Activated CD4-positive, alpha-beta T cell treated with anti-CD3 and anti-CD28 coated beads for 36 hours (primary cell): ENCODE measurements around the gene ACTN1. TPM values are rescaled to one million over a fixed set of nuclear protein-coding genes. Genes with fewer than 3 reads are reported as not detected.
A peak's percentile ranks its signal among the peaks of the same experiment; 100 is the strongest.

Source experiments
- ATAC-seq: fragments of 200-7000 bp; cut with Tn5 transposase; one replicate; pipeline ENCODE4 v1.10.0; 2021; ENCODE audit warnings: mild to moderate bottlenecking, moderate library complexity
- CTCF ChIA-PET: fragments of 350-600 bp; sonication (Branson Sonifier 250); formaldehyde crosslinking; loops from one replicate; lab custom pipeline; 2021; ENCODE audit warnings: antibody characterized with exemption; lab: Charles Lee
- POLR2A ChIA-PET: fragments of 350-600 bp; sonication (Branson Sonifier 250); formaldehyde crosslinking; loops from one replicate; lab custom pipeline; 2021; ENCODE audit warnings: antibody characterized with exemption, inconsistent platforms; lab: Charles Lee
- DNase-seq: peaks from one replicate; pipeline ENCODE4 v3.0.0-alpha.2; 2020
- H3K27ac Mint-ChIP-seq: one replicate; pipeline ENCODE4 v1.8.0; 2021; ENCODE audit warnings: mixed read lengths
- H3K27me3 Mint-ChIP-seq: one replicate; pipeline ENCODE4 v1.8.0; 2021; ENCODE audit warnings: mixed read lengths
- H3K36me3 Mint-ChIP-seq: one replicate; pipeline ENCODE4 v1.8.0; 2021; ENCODE audit warnings: low read depth, mixed read lengths
- H3K4me1 Mint-ChIP-seq: one replicate; pipeline ENCODE4 v1.8.0; 2021; ENCODE audit warnings: mixed read lengths
- H3K4me3 Mint-ChIP-seq: one replicate; pipeline ENCODE4 v1.8.0; 2021; ENCODE audit warnings: mild to moderate bottlenecking, moderate library complexity, mixed read lengths
- H3K9me3 Mint-ChIP-seq: one replicate; pipeline ENCODE4 v1.8.0; 2021; ENCODE audit warnings: low read depth, mixed read lengths
- intact Hi-C, 2 experiments: fragments of 100-400 bp; cut with DNase I in 1 of 2; cut with micrococcal nuclease in 1 of 2; formaldehyde crosslinking; loops; one replicate each; pipeline versions ENCODE4 v1.14.2 to v1.15.1; 2022 to 2024; cut with DNase I, micrococcal nuclease
- total RNA-seq, 2 experiments: library from RNA; stranded (reverse); gene quantifications; one replicate each; pipeline ENCODE4 v1.2.3, GENCODE V29; 2021

Gene ACTN1
- total RNA-seq, 2 experiments from 2014 or later: 92.8 to 146 TPM

DNA sequence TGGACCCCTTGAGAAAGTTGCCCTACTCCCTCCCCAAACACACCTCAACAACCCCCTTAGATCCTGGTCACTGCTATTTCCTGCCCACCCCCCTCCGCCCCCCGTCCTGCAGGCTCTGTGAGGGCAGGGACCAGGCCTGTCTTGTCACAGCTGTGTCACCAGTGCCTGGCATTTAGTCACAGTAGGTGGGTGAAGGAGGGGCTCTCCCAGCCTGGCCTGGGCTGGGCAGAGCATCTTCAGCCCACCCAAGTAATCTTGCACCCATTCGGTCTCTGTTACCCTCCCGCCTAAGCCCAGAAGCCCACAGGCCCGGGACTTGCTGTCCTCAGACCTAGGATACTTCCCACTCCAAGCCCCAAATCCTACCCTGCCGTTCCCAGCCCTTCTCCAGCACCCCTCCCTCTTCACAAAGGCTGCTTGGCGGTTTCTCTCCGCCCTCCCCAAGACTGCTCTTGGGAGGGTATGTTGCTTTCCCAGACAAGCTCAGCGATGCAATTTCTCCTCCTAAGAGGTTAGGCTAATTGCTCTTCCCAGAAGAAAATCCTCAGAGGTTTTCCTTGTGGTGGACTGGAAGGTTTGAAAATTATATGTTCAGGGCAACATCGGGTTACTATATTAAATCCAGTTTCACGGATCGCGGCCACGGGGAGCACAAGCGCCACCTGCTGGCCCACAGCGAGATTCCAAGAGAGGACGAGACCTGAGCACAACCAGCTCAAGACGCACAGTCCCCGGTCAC is 135.5 kb downstream of the ACTN1 start:
- Mint-ChIP-seq H3K27ac (peak overlapping the region; percentile 11), H3K9me3 (no peaks in the 10 kb centered on the region), H3K36me3 (peaks cover 1% of the 10 kb centered on the region), H3K4me3 (no peak overlapping the region), H3K27me3 (peaks cover 5% of the 10 kb centered on the region), H3K4me1 (peaks cover 25% of the 10 kb centered on the region)
- intact Hi-C loops: loop anchor here (1.0 to 5.0 kb wide), 5 partner anchors 595 to 1007 kb away; no protein-coding TSS in a partner anchor
- ChIA-PET CTCF (interaction anchor here (0.6 to 2.2 kb wide), 66 partner anchors 9 to 1006 kb away, joined by 3 to 21 read pairs (median 4); no protein-coding TSS in a partner anchor), POLR2A (interaction anchor here (0.6 to 0.7 kb wide), 3 partner anchors 29 to 939 kb away, joined by 3 to 6 read pairs (median 4); no protein-coding TSS in a partner anchor)
- DNase-seq: peak; percentile 87
- ATAC-seq: peak; percentile 63

DNA sequence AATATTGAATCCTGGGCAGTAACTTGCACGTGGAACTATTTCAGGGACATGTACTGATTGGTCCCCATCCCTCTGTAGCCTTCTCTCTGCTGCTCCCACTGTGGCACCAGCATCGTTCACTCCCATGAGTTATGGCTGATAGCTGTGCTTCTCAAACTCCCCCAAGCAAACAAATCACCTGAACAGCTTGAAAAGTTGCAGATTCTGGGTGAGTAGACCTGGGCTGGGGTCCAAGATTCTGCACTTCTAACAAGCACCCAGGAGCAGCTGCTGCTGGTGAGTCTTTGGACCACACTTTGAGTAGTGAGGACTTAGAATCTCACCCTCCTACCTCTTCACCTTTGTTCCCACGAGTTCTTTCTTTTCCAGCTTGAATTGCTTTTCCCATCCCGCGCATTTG is 136.8 kb downstream of the ACTN1 start:
- H3K9me3 Mint-ChIP-seq: peaks cover under 1% of the 10 kb centered on the region
- H3K36me3 Mint-ChIP-seq: peaks cover 1% of the 10 kb centered on the region
- H3K27ac Mint-ChIP-seq: no peak overlapping the region
- ChIA-PET CTCF (interaction anchor here (0.8 to 2.2 kb wide), 3 partner anchors 17 to 466 kb away, joined by 3 to 12 read pairs (median 3); no protein-coding TSS in a partner anchor), POLR2A (no interaction called here)
- H3K27me3 Mint-ChIP-seq: peaks cover 5% of the 10 kb centered on the region
- no peak overlapping the region for H3K4me3 Mint-ChIP-seq
- peaks cover 25% of the 10 kb centered on the region for H3K4me1 Mint-ChIP-seq
- intact Hi-C loops: loop anchor here (2.0 to 5.0 kb wide), 2 partner anchors 907 to 910 kb away; no protein-coding TSS in a partner anchor
- no peak for DNase-seq
- ATAC-seq: no peak

DNA sequence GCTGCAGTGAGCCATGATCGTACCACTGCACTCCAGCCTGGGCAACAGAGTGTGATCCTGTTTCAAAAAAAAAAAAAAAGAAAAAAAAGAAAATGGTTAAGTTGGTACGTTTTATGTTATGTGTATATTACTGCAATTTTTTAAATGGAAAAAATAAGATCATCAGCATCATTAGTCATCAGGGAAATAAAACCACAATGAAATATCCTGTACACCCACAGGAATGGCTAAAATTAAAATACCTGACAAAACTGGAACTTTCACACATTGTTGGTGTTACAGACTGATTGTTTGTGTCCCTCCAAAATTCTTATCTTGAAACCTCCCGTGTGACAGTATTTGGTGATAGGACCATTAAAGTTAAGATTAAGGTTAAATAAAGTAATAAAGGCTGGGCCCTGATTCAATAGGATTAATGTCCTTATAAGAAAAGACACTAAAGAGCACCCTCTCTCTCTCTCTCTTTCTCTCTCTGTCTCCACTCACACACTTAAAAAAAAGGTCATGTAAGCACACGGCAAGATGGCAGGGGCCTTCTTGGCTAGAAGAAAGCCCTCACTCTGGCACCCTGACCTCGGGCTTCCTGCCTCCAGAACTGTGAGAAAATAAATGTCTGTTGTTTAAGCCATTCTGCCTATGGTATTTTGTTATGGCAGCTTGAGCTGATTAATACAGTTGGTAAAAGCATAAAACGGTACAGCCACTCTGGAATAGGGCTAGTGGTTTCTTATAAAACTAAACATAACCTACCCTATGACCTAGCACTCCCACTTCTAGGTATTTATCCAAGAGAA is 137.9 kb downstream of the ACTN1 start:
- ATAC-seq: no peak
- ChIA-PET POLR2A (no interaction called here), CTCF (interaction anchor here (0.6 to 1.0 kb wide), 3 partner anchors 15 to 249 kb away, joined by 3 to 5 read pairs (median 3); no protein-coding TSS in a partner anchor)
- Mint-ChIP-seq H3K9me3 (peaks cover 8% of the 10 kb centered on the region), H3K36me3 (peaks cover 5% of the 10 kb centered on the region), H3K27ac (peak overlapping the region; percentile 25), H3K27me3 (peaks cover 5% of the 10 kb centered on the region), H3K4me1 (peaks cover 25% of the 10 kb centered on the region), H3K4me3 (no peak overlapping the region)
- DNase-seq: no peak
- intact Hi-C loops: loop anchor here (2.0 to 5.0 kb wide), 2 partner anchors 44 to 909 kb away; no protein-coding TSS in a partner anchor

DNA sequence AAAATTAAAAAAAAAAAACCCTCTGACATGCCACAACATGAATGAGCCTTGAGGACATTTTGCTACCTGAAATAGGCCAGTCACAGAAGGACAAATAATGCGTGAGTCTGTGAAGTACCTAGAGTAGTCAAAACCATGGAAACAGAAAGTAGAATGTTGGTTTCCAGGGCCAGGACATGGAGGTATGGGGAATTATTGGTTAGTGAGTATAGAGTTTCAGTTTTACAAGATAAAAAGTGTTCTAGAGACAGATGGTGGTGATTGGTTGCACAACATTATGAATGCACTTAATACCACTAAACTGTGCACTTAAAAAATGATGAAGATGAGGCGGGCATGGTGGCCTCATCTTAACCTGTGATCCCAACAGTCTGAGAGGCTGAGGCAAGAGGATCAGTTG is 138.6 kb downstream of the ACTN1 start:
- H3K27me3 Mint-ChIP-seq: peaks cover 5% of the 10 kb centered on the region
- CTCF ChIA-PET: interaction anchor here (0.6 to 1.0 kb wide), 3 partner anchors 14 to 248 kb away, joined by 3 to 5 read pairs (median 3); no protein-coding TSS in a partner anchor

DNA sequence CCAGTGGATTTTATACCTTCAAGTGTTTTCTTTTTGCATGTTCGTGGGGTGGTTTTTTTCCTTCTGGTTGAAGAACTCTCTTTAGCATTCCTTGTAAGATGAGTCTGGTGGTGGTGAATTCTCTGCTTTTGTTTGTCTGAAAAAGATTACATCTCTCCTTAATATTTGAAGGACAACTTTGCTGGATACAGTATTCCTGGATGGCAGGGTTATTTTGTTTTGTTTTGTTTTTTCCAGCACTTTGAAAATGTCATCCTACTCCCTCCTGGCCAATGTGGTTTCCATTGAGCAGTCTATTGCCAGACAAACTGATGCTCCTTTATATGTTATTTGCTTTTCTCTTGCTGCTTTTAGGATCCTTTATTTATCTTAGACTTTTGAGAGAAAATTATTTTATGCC is 143.0 kb downstream of the ACTN1 start:
- Mint-ChIP-seq H3K27me3 (no peaks in the 10 kb centered on the region), H3K36me3 (peaks cover 14% of the 10 kb centered on the region), H3K27ac (no peak overlapping the region), H3K9me3 (peaks cover 18% of the 10 kb centered on the region), H3K4me1 (peaks cover 10% of the 10 kb centered on the region), H3K4me3 (no peak overlapping the region)
- CTCF ChIA-PET: no interaction called here
- intact Hi-C loops: no loop called here
- DNase-seq (no peak), ATAC-seq (no peak)
- POLR2A ChIA-PET: no interaction called here

More for the DNA sequence above, 138.6 kb downstream of the ACTN1 start:
- peak overlapping the region; percentile 61 for H3K27ac Mint-ChIP-seq
- H3K36me3 Mint-ChIP-seq: peaks cover 12% of the 10 kb centered on the region
- peaks cover 14% of the 10 kb centered on the region for H3K9me3 Mint-ChIP-seq
- no peak overlapping the region for H3K4me3 Mint-ChIP-seq
- H3K4me1 Mint-ChIP-seq: peaks cover 26% of the 10 kb centered on the region
- ATAC-seq: peak; percentile 84
- DNase-seq: no peak
- POLR2A ChIA-PET: no interaction called here
- intact Hi-C loops: loop anchor here (2.0 to 5.0 kb wide), 2 partner anchors 44 to 908 kb away; no protein-coding TSS in a partner anchor

DNA sequence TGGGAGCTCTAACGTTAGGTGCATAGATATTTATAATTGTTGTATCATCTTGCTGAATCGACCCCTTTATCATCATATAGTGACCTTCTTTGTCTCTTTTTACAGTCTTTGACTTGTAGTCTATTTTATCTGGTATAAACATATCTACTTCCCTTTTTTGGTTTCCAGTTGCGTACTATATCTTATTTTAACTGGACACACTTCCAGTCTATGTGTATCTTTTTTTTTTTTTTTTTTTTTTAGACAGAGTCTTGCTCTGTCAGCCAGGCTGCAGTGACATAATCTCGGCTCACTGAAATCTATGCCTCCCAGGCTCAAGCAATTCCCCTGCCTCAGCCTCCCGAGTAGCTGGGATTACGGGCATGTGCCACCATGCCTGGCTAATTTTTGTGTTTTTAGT is 144.3 kb downstream of the ACTN1 start:
- intact Hi-C loops: no loop called here
- H3K27ac Mint-ChIP-seq: no peak overlapping the region
- H3K4me3 Mint-ChIP-seq: no peak overlapping the region
- no peak for ATAC-seq
- H3K36me3 Mint-ChIP-seq: peaks cover 13% of the 10 kb centered on the region
- ChIA-PET CTCF (interaction anchor here (1.1 kb wide), 1 partner anchor 9 kb away, joined by 4 read pairs; no protein-coding TSS in a partner anchor), POLR2A (no interaction called here)
- no peak for DNase-seq
- H3K27me3 Mint-ChIP-seq: no peaks in the 10 kb centered on the region
- H3K4me1 Mint-ChIP-seq: peaks cover 2% of the 10 kb centered on the region
- H3K9me3 Mint-ChIP-seq: peaks cover 18% of the 10 kb centered on the region

DNA sequence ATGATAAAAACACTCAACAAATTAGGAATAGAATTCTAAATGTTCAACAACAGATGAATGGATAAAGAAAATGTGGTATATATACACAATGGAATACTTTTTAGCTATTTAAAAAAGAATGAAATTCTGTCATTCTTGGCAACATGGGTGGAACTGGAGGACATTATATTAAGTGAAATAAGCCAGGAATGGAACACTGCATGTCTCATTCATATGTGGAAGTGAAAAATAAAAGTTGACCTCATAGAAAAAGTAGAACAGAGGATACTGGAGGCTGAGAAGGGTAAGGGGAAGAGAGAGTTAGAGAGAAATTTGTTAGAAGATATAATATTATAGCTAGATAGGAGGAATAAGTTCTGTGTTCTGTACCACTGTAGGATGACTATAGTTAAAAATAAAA is 150.4 kb downstream of the ACTN1 start:
- Mint-ChIP-seq H3K4me1 (no peaks in the 10 kb centered on the region), H3K4me3 (no peak overlapping the region), H3K36me3 (no peaks in the 10 kb centered on the region), H3K27ac (no peak overlapping the region), H3K27me3 (no peaks in the 10 kb centered on the region), H3K9me3 (peaks cover 4% of the 10 kb centered on the region)
- DNase-seq (no peak), ATAC-seq (no peak)
- CTCF ChIA-PET: interaction anchor here (0.6 to 3.1 kb wide), 5 partner anchors 10 to 920 kb away, joined by 3 to 15 read pairs (median 6); no protein-coding TSS in a partner anchor
- intact Hi-C loops: no loop called here
- POLR2A ChIA-PET: no interaction called here

DNA sequence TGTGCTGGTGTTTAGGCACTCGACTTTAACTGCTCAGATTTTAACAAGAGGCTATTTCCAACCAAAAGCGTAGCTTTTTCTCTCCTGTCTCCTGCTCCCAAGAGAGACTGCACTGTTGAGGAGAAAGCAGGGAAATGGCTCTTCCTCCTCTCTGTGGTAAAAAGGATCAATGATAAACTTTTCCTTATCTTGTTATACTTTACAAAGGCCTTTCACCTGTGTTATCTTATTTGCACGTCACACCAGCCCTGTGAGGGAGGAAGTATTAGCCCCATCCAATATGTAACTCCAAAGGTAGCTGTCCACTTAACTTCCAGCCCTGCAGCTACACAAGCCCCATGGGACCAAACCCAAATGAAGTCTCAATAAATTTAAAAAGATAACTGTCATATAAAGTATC is 153.4 kb downstream of the ACTN1 start:
- ATAC-seq: no peak
- DNase-seq: no peak
- CTCF ChIA-PET: interaction anchor here (0.8 to 2.1 kb wide), 11 partner anchors 12 to 892 kb away, joined by 3 to 12 read pairs (median 3); no protein-coding TSS in a partner anchor
- no peak overlapping the region for H3K4me3 Mint-ChIP-seq
- no peak overlapping the region for H3K27ac Mint-ChIP-seq
- H3K27me3 Mint-ChIP-seq: no peaks in the 10 kb centered on the region
- no peaks in the 10 kb centered on the region for H3K36me3 Mint-ChIP-seq
- intact Hi-C loops: no loop called here
- H3K4me1 Mint-ChIP-seq: peaks cover 16% of the 10 kb centered on the region
- H3K9me3 Mint-ChIP-seq: no peaks in the 10 kb centered on the region
- POLR2A ChIA-PET: interaction anchor here (0.7 kb wide), 1 partner anchor 155 kb away, joined by 3 read pairs; no protein-coding TSS in a partner anchor

DNA sequence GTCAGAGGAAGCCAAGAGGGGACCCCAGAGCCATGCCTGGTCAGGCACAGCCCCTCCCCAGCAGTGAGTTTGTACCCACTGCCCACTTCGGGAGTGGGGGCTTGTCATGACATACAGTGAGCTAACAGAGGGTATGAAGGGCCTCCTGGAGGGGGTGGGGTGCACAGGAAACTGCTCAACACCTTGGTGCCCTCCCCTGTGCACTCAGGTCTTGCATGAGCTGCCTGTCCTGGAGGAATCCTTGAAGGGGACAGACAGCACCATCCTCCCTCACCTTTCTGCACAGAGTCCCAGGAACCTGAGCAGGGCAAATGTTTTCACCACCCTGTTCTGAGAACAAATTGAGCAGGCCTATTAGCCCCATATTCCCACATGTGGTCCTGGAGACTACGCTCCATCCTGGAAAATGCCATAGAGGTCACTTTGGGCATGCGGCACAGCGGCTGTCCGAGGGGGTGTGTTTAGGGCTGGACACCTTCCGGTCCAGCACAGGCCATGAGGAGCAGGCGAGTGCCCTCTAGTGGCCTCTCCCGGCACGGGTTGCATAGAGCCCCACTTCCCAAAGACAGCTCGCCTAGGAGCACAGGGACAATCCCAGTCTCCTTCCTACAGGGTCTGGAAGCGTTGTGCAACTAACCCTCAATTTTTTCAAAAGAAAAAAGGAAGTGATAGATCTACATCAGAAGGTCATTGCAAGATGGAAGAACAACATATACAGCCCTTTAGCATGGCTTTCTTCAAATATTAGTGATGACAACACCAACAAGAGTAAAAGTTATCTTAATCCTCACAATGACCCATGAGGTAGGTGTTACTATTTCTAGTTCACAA is 154.4 kb downstream of the ACTN1 start:
- DNase-seq (peak; percentile 68), ATAC-seq (peak; percentile 32)
- Mint-ChIP-seq H3K4me1 (peaks cover 26% of the 10 kb centered on the region), H3K36me3 (no peaks in the 10 kb centered on the region), H3K4me3 (no peak overlapping the region), H3K27ac (no peak overlapping the region), H3K27me3 (no peaks in the 10 kb centered on the region), H3K9me3 (no peaks in the 10 kb centered on the region)
- intact Hi-C loops: no loop called here
- CTCF ChIA-PET: interaction anchor here (0.6 to 2.1 kb wide), 14 partner anchors 11 to 942 kb away, joined by 3 to 12 read pairs (median 3); no protein-coding TSS in a partner anchor
- POLR2A ChIA-PET: interaction anchor here (0.7 kb wide), 1 partner anchor 154 kb away, joined by 3 read pairs; no protein-coding TSS in a partner anchor

DNA sequence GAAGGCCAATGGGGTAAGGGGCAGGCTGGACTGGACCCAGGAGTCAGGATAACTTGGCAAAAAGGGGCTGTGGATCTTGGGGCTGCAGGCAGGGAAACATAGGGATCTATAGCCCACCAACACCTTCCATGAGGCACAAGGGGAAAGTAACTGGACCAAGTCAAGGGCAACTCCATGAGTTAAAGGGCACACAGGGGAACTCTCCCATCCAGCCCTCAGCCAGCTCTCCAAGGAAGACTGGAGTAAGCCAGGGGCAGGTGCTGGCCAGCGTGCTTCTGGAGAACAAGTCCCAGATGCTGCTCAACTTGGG is 154.9 kb downstream of the ACTN1 start:
- POLR2A ChIA-PET: no interaction called here
- CTCF ChIA-PET: interaction anchor here (0.6 to 2.1 kb wide), 2 partner anchors 19 to 556 kb away, joined by 3 to 12 read pairs; no protein-coding TSS in a partner anchor
- peaks cover 32% of the 10 kb centered on the region for H3K4me1 Mint-ChIP-seq
- ATAC-seq (no peak), DNase-seq (no peak)
- intact Hi-C loops: no loop called here
- H3K27ac Mint-ChIP-seq: no peak overlapping the region
- no peak overlapping the region for H3K4me3 Mint-ChIP-seq
- no peaks in the 10 kb centered on the region for H3K36me3 Mint-ChIP-seq
- H3K9me3 Mint-ChIP-seq: no peaks in the 10 kb centered on the region
- H3K27me3 Mint-ChIP-seq: no peaks in the 10 kb centered on the region
